ENCODE data around the gene PHACTR2. TPM values are rescaled to one million over a fixed set of nuclear protein-coding genes. Genes with fewer than 3 reads are reported as not detected.
"Not testable (repeated sequence)": the region's sequence is repeated elsewhere in the genome, so short reads cannot be mapped to it uniquely, and the experiment has no call there.

PHACTR2 gene
- total RNA-seq, 1 experiment from 2014 or later, result 98.1 TPM

- no peak for DNase-seq (ENCODE audit: low spot score)
- in situ Hi-C loops (cut with HindIII; ENCODE audit: low sequenced_read_pairs), result no loop called here
Measured at GRCh38 chr6:143839196-143839595, 161.4 kb downstream of the PHACTR2 start.

GRCh38 chr6:143840595-143841265 is 163.0 kb downstream of the PHACTR2 start:
- DNase-seq (ENCODE audit: low spot score), result no peak
- in situ Hi-C loops (cut with HindIII; ENCODE audit: low sequenced_read_pairs), result no loop called here

- in situ Hi-C loops (cut with HindIII; ENCODE audit: low sequenced_read_pairs), result no loop called here
- peak; percentile 71 for DNase-seq (ENCODE audit: low spot score)
Measured at GRCh38 chr6:143842461-143842901, 164.7 kb downstream of the PHACTR2 start.

GRCh38 chr6:143842902-143843676 is 165.3 kb downstream of the PHACTR2 start, which contains the start of gene LTV1:
Gene LTV1, plus strand, starts transcription at chr6:143843338. Its CDS starts 140 bp downstream, at chr6:143843478.
- in situ Hi-C loops (cut with HindIII; ENCODE audit: low sequenced_read_pairs), result no loop called here

GRCh38 chr6:143843677-143843999 is 165.9 kb downstream of the PHACTR2 start:
- in situ Hi-C loops (cut with HindIII; ENCODE audit: low sequenced_read_pairs), result no loop called here
- DNase-seq (ENCODE audit: low spot score), result no peak

More at GRCh38 chr6:143842902-143843676, 165.3 kb downstream of the PHACTR2 start, which contains the start of gene LTV1:
- peak; percentile 98 for DNase-seq (ENCODE audit: low spot score)

- DNase-seq (ENCODE audit: low spot score), result no peak
- in situ Hi-C loops (cut with HindIII; ENCODE audit: low sequenced_read_pairs), result no loop called here
Measured at GRCh38 chr6:143844006-143844405, 166.2 kb downstream of the PHACTR2 start.

GRCh38 chr6:143845033-143845432 is 167.3 kb downstream of the PHACTR2 start:
- no peak for DNase-seq (ENCODE audit: low spot score)

GRCh38 chr6:143851706-143852105 is 173.9 kb downstream of the PHACTR2 start:
- in situ Hi-C loops (cut with HindIII; ENCODE audit: low sequenced_read_pairs); DNase-seq (ENCODE audit: low spot score): not testable (repeated sequence)

More at GRCh38 chr6:143845033-143845432, 167.3 kb downstream of the PHACTR2 start:
- in situ Hi-C loops (cut with HindIII; ENCODE audit: low sequenced_read_pairs), result no loop called here

GRCh38 chr6:143855057-143855456 is 177.3 kb downstream of the PHACTR2 start:
- DNase-seq (ENCODE audit: low spot score); in situ Hi-C loops (cut with HindIII; ENCODE audit: low sequenced_read_pairs): not testable (repeated sequence)

GRCh38 chr6:143856762-143857161 is 179.0 kb downstream of the PHACTR2 start:
- DNase-seq (ENCODE audit: low spot score); in situ Hi-C loops (cut with HindIII; ENCODE audit: low sequenced_read_pairs): not testable (repeated sequence)

- in situ Hi-C loops (cut with HindIII; ENCODE audit: low sequenced_read_pairs), result no loop called here
- DNase-seq (ENCODE audit: low spot score), result no peak
Measured at GRCh38 chr6:143857651-143858050, 179.9 kb downstream of the PHACTR2 start.

- in situ Hi-C loops (cut with HindIII; ENCODE audit: low sequenced_read_pairs), result no loop called here
- DNase-seq (ENCODE audit: low spot score), result no peak
Measured at GRCh38 chr6:143859891-143860660, 182.3 kb downstream of the PHACTR2 start.

GRCh38 chr6:143863771-143864170 is 186.0 kb downstream of the PHACTR2 start:
- in situ Hi-C loops (cut with HindIII; ENCODE audit: low sequenced_read_pairs), result no loop called here
- DNase-seq (ENCODE audit: low spot score), result no peak

- in situ Hi-C loops (cut with HindIII; ENCODE audit: low sequenced_read_pairs), result no loop called here
- DNase-seq (ENCODE audit: low spot score), result no peak
Measured at GRCh38 chr6:143864234-143864633, 186.5 kb downstream of the PHACTR2 start, which contains the start of gene ZC2HC1B. Gene ZC2HC1B, plus strand, starts transcription at chr6:143864474. Its CDS starts 66 bp downstream, at chr6:143864540.

GRCh38 chr6:143867236-143867635 is 189.5 kb downstream of the PHACTR2 start:
- DNase-seq (ENCODE audit: low spot score), result no peak
- in situ Hi-C loops (cut with HindIII; ENCODE audit: low sequenced_read_pairs), result no loop called here

GRCh38 chr6:143868808-143869207 is 191.0 kb downstream of the PHACTR2 start:
- in situ Hi-C loops (cut with HindIII; ENCODE audit: low sequenced_read_pairs); DNase-seq (ENCODE audit: low spot score): not testable (repeated sequence)

GRCh38 chr6:143871202-143871730 is 193.5 kb downstream of the PHACTR2 start:
- DNase-seq (ENCODE audit: low spot score); in situ Hi-C loops (cut with HindIII; ENCODE audit: low sequenced_read_pairs): not testable (repeated sequence)

GRCh38 chr6:143872201-143872600 is 194.4 kb downstream of the PHACTR2 start:
- in situ Hi-C loops (cut with HindIII; ENCODE audit: low sequenced_read_pairs), result no loop called here
- no peak for DNase-seq (ENCODE audit: low spot score)

- in situ Hi-C loops (cut with HindIII; ENCODE audit: low sequenced_read_pairs), result not testable (repeated sequence)
Measured at GRCh38 chr6:143873600-143873999, 195.8 kb downstream of the PHACTR2 start.

More at GRCh38 chr6:143873600-143873999, 195.8 kb downstream of the PHACTR2 start:
- DNase-seq (ENCODE audit: low spot score), result not testable (repeated sequence)

Measured in G401 (cell line).